ENCODE data around the gene STEAP4. TPM values are rescaled to one million over a fixed set of nuclear protein-coding genes. Genes with fewer than 3 reads are reported as not detected.

Gene STEAP4
- total RNA-seq, 1 experiment from 2014 or later, result not detected

DNA sequence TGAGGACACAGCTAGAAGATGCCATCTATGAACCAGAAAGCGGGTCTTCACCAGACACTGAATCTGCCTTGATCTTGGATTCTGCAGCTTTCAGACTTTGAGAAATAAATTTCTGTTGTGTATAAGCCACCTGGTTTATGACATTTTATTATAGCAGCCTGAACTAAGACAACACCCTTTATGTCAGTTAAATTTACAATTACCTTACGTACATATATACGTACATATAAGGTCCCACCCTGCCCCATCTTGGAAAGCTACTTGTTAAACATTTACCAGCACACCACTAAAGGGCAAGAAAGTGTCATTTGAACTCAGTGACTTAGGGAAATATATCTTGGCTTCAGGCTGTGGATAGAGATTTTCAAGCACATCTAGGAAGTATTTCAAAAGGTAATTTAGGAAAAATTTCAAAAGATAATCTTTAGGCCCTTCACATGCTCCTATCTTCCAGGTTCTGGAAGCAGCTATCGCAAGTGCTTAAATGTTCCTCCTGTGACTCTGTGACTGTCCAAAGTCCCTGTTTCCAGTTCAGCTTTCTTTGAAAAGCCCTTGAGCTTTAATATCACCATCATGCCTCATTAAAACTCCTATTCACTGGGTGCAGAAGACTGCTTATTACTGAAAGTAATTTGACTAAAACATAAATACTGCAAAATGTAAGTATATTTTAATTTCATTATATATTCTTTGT lies 77.2 kb downstream of the STEAP4 start:
- Histone ChIP-seq H2AFZ (ENCODE audit: low read length) (no peak overlapping the region), H4K91ac (ENCODE audit: insufficient read length, low read depth, low read length) (no peak overlapping the region), H2BK12ac (ENCODE audit: insufficient read length, low read depth, low read length) (no peak overlapping the region), H2BK20ac (ENCODE audit: low read depth, low read length, poor library complexity, severe bottlenecking) (no peak overlapping the region), H4K20me1 (ENCODE audit: control insufficient read depth, insufficient read depth, insufficient read length) (no peaks in the 10 kb centered on the region), H4K5ac (ENCODE audit: insufficient read length, low read depth, low read length) (no peak overlapping the region), H3T11ph (ENCODE audit: low read length) (no peak overlapping the region), H3K27ac (ENCODE audit: insufficient read length, low read depth, low read length) (no peak overlapping the region), H3K4me1 (ENCODE audit: insufficient read depth, low read length) (no peaks in the 10 kb centered on the region), H2BK5ac (ENCODE audit: insufficient read length, low read length) (no peak overlapping the region), H3K9me3 (ENCODE audit: control insufficient read depth, low read depth, low read length) (no peaks in the 10 kb centered on the region), H3K18ac (ENCODE audit: insufficient read length, low read depth, low read length) (no peak overlapping the region), H3K27me3 (ENCODE audit: insufficient read depth, low read length) (no peaks in the 10 kb centered on the region), H3K4me2 (ENCODE audit: insufficient read depth, insufficient read length, low read length) (no peak overlapping the region), H3K23ac (ENCODE audit: insufficient read length, low read depth, low read length) (no peak overlapping the region), H3K9ac (ENCODE audit: extremely low read depth, insufficient read length, low read length) (no peak overlapping the region), H4K8ac (replicated peaks; ENCODE audit: insufficient read length, low read depth, low read length) (no peak overlapping the region), H3K79me2 (ENCODE audit: insufficient read depth, low read length) (no peaks in the 10 kb centered on the region), H2BK15ac (ENCODE audit: low read depth, low read length) (no peak overlapping the region), H2AK5ac (ENCODE audit: insufficient read length, low read length) (no peak overlapping the region), H3K56ac (ENCODE audit: insufficient read length, low read depth, low read length) (no peak overlapping the region), H3K14ac (ENCODE audit: insufficient read depth, low read length) (no peak overlapping the region), H3K23me2 (ENCODE audit: insufficient read length, low read depth, low read length, poor library complexity, severe bottlenecking) (no peaks in the 10 kb centered on the region), H2BK120ac (ENCODE audit: low read depth, low read length, poor library complexity, severe bottlenecking) (no peak overlapping the region), H3K4ac (ENCODE audit: low read depth, low read length) (no peak overlapping the region), H3K79me1 (ENCODE audit: insufficient read depth, low read depth, low read length, poor library complexity, severe bottlenecking) (no peaks in the 10 kb centered on the region)
- TF ChIP-seq, protein P1, sequence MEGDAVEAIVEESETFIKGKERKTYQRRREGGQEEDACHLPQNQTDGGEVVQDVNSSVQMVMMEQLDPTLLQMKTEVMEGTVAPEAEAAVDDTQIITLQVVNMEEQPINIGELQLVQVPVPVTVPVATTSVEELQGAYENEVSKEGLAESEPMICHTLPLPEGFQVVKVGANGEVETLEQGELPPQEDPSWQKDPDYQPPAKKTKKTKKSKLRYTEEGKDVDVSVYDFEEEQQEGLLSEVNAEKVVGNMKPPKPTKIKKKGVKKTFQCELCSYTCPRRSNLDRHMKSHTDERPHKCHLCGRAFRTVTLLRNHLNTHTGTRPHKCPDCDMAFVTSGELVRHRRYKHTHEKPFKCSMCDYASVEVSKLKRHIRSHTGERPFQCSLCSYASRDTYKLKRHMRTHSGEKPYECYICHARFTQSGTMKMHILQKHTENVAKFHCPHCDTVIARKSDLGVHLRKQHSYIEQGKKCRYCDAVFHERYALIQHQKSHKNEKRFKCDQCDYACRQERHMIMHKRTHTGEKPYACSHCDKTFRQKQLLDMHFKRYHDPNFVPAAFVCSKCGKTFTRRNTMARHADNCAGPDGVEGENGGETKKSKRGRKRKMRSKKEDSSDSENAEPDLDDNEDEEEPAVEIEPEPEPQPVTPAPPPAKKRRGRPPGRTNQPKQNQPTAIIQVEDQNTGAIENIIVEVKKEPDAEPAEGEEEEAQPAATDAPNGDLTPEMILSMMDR (conservative IDR thresholded peaks at IDR 0.05), result no peak
- Mint-ChIP-seq H3K9me3 (no peaks in the 10 kb centered on the region), H3K27ac (no peak overlapping the region), H3K36me3 (ENCODE audit: insufficient read depth in 1 of 3, low read depth in 3 of 3) (no peaks in the 10 kb centered on the region), H3K27me3 (ENCODE audit: low read depth) (no peaks in the 10 kb centered on the region), H3K4me3 (no peak overlapping the region), H3K4me1 (no peaks in the 10 kb centered on the region)
- no CpG with 5 or more reads among the region's 4 CpGs for WGBS (ENCODE audit: extremely low coverage, insufficient read length, low lambda C conversion rate)
- DNase-seq, result no peak
